Lower lobe of right lung (tissue), 2 donors: ENCODE data around the gene ARIH1. TPM values are rescaled to one million over a fixed set of nuclear protein-coding genes. Genes with fewer than 3 reads are reported as not detected.

Experiments used
- ATAC-seq, 2 donors: fragments of 200-7000 bp; cut with Tn5 transposase; one replicate each; pipeline ENCODE4 v1.9.1; 2020 to 2022; ENCODE audit warnings: mild to moderate bottlenecking in 2 of 2, moderate library complexity in 2 of 2
- DNase-seq: peaks from one replicate; pipeline ENCODE4 v3.0.0-alpha.2; 2020
- H3K27ac ChIP-seq: fragments of 200-600 bp; one replicate; pipeline ENCODE4 v1.8.0; 2022
- H3K27me3 ChIP-seq: fragments of 200-600 bp; one replicate; pipeline ENCODE4 v1.8.0; 2022; ENCODE audit warnings: low read depth
- H3K36me3 ChIP-seq: fragments of 200-600 bp; one replicate; pipeline ENCODE4 v1.8.0; 2022; ENCODE audit warnings: mild to moderate bottlenecking
- H3K4me1 ChIP-seq: fragments of 200-600 bp; one replicate; pipeline ENCODE4 v1.8.0; 2022
- H3K4me3 ChIP-seq: fragments of 200-600 bp; one replicate; pipeline ENCODE4 v1.8.0; 2022; ENCODE audit warnings: mild to moderate bottlenecking
- H3K9me3 ChIP-seq: fragments of 200-600 bp; one replicate; pipeline ENCODE4 v1.8.0; 2022
- intact Hi-C: fragments of 100-400 bp; cut with DNase I; formaldehyde crosslinking; loops from one replicate; pipeline ENCODE4 v1.11.0; 2022
- total RNA-seq: library from RNA; stranded (reverse); fragmentation: NEBNext Ultra II Directional; extraction: Animal tissue kit (Norgen Biotek cat#: 25700); gene quantifications from one replicate; pipeline ENCODE4 v1.2.1, GENCODE V29; 2021
- TF ChIP-seq, protein P1 (sequence below): fragments of 200-600 bp; IDR thresholded peaks from one replicate; pipeline ENCODE4 v1.8.0; 2022; ENCODE audit warnings: antibody characterized with exemption, mild to moderate bottlenecking
- donor health status: DM: no; HTN: yes; CAD: no; lungs with severe emphysema.

The ARIH1 gene
- total RNA-seq, 1 donor from 2014 or later, result 149 TPM

DNA sequence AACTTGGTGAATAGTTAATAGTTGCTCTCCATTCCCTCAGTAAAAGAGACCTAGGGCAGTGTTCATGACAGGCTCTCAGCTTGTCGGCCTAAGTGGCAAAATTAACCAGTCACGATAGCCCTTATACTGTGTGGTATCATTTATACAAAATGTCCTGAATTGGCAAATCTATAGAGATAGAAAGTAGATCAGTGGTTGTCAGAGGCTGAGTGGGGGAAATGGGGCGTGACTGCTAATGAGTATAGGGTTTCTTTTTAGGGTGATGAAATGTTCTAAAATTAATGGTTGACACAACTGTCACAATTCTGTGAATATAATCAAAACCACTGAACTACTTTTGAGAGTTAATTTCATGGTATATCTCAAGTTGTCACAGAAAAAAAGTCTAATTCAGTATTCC, 20.9 kb downstream of the ARIH1 start:
- intact Hi-C loops, result no loop called here
- Histone ChIP-seq H3K4me1 (peaks cover 57% of the 10 kb centered on the region), H3K27me3 (no peaks in the 10 kb centered on the region), H3K27ac (no peak overlapping the region), H3K4me3 (no peak overlapping the region), H3K36me3 (peaks cover 7% of the 10 kb centered on the region), H3K9me3 (no peaks in the 10 kb centered on the region)
- ATAC-seq (peak in 1 of 2 donors; percentile 31), DNase-seq (no peak)
- TF ChIP-seq, protein P1, sequence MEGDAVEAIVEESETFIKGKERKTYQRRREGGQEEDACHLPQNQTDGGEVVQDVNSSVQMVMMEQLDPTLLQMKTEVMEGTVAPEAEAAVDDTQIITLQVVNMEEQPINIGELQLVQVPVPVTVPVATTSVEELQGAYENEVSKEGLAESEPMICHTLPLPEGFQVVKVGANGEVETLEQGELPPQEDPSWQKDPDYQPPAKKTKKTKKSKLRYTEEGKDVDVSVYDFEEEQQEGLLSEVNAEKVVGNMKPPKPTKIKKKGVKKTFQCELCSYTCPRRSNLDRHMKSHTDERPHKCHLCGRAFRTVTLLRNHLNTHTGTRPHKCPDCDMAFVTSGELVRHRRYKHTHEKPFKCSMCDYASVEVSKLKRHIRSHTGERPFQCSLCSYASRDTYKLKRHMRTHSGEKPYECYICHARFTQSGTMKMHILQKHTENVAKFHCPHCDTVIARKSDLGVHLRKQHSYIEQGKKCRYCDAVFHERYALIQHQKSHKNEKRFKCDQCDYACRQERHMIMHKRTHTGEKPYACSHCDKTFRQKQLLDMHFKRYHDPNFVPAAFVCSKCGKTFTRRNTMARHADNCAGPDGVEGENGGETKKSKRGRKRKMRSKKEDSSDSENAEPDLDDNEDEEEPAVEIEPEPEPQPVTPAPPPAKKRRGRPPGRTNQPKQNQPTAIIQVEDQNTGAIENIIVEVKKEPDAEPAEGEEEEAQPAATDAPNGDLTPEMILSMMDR, result no peak

DNA sequence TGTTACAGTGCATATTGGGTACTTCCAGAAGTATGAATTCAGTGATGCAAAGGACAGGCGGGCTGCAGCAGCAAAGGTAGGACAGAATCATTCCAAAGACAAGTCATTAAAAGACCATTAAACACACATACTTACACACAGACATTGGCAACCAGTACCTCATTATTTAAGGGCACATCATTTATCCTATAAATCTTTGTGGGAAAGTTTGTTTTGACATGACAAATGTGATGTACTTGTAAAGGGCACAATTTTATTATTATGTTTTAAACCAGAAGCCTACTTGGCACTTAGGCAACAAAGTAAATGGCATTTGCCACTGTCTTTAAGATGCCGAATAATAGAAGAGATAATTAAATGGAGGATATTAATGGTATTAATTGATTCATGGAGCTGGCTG, 22.7 kb downstream of the ARIH1 start:
- intact Hi-C loops, result no loop called here
- peaks cover 52% of the 10 kb centered on the region for H3K4me1 ChIP-seq
- TF ChIP-seq, protein P1, result no peak
- no peak overlapping the region for H3K27ac ChIP-seq
- H3K9me3 ChIP-seq, result no peaks in the 10 kb centered on the region
- no peaks in the 10 kb centered on the region for H3K27me3 ChIP-seq
- no peak overlapping the region for H3K4me3 ChIP-seq
- no peak for ATAC-seq
- no peak for DNase-seq
- H3K36me3 ChIP-seq, result peaks cover 10% of the 10 kb centered on the region

DNA sequence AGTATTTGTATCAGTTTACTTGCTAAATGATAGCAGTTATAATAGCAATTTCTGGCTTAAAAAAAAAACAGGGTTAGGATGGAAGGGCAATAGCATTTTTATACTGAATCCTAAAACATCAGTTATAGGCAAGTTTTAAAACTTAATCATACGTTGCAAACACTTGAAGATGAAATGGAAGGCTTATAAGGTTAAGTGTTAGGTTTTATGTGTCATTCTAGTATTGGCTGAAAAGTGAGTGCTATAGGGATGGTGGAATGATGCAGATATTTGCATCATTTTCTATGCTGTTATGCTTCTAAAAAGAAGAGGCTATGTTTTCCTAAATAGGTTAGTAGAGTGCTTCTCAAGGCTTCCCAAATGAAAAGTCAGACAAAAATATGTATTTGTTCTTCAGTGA, 23.3 kb downstream of the ARIH1 start:
- Histone ChIP-seq H3K27ac (no peak overlapping the region), H3K4me1 (peaks cover 49% of the 10 kb centered on the region), H3K27me3 (no peaks in the 10 kb centered on the region), H3K4me3 (no peak overlapping the region), H3K9me3 (no peaks in the 10 kb centered on the region), H3K36me3 (peaks cover 10% of the 10 kb centered on the region)
- TF ChIP-seq, protein P1, result no peak
- intact Hi-C loops, result no loop called here
- ATAC-seq, result no peak
- DNase-seq, result no peak

DNA sequence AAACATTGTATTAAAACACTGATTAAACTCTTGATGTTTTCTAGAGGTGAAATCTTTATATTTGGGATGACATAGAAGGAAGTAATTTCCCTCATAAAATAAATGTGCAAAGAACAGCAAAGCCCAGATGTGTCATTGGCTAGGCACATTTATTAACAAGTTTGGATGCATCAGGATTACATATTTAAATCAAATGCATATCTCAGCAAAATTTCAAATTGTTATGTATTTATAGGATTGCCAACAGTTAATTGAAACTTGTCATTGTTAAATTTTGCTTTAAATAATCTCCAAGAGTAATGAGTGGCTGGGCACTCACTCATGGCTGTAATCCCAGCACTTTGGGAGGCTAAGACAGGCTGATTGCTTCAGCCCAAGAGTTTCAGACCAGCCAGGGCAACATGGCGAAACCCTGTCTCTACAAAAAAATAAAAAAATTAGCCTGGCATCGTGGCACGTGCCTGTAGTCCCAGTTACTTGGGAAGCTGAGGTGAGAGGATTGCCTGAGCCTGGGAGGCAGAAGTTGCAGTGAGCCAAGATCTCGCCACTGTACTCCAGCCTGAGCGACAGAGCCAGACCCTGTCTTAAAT, 28.2 kb downstream of the ARIH1 start:
- Histone ChIP-seq H3K4me1 (peaks cover 19% of the 10 kb centered on the region), H3K9me3 (no peaks in the 10 kb centered on the region), H3K27ac (no peak overlapping the region), H3K36me3 (peaks cover 10% of the 10 kb centered on the region), H3K4me3 (no peak overlapping the region), H3K27me3 (no peaks in the 10 kb centered on the region)
- intact Hi-C loops, result no loop called here
- TF ChIP-seq, protein P1, result no peak
- ATAC-seq, result peak in 1 of 2 donors; percentile 43
- DNase-seq, result no peak

DNA sequence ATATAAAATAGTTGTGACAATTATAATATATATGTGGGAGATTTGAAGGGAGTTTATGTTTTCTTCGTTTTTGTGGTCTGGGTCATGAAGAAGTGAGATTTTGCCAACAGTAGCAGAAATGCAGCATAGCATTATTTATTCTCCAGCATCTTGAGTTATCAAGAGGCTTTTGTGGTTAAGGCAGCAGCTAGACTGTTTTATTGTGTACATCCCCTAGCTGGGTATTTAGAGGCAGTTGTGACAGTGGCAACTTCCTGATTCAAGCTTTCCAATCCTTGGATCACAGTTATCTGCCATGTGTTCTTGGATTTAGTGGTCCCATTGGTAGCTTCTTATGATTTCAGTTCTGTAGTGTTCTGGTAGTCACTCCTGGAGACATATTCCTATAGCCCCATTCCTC, 29.0 kb downstream of the ARIH1 start:
- Histone ChIP-seq H3K4me3 (no peak overlapping the region), H3K27ac (no peak overlapping the region), H3K9me3 (no peaks in the 10 kb centered on the region), H3K4me1 (peaks cover 17% of the 10 kb centered on the region), H3K27me3 (no peaks in the 10 kb centered on the region), H3K36me3 (peaks cover 10% of the 10 kb centered on the region)
- DNase-seq, result no peak
- ATAC-seq, result peak in 1 of 2 donors; percentile 56
- TF ChIP-seq, protein P1, result no peak
- intact Hi-C loops, result no loop called here
